CD4-positive, alpha-beta T cell treated with Interleukin-15 for 1 hour (primary cell): ENCODE measurements around the gene SEMA3G.

Experiments used
- DNase-seq: peaks from one replicate; pipeline ENCODE4 v3.0.0-alpha.2; 2020

The SEMA3G gene

DNA sequence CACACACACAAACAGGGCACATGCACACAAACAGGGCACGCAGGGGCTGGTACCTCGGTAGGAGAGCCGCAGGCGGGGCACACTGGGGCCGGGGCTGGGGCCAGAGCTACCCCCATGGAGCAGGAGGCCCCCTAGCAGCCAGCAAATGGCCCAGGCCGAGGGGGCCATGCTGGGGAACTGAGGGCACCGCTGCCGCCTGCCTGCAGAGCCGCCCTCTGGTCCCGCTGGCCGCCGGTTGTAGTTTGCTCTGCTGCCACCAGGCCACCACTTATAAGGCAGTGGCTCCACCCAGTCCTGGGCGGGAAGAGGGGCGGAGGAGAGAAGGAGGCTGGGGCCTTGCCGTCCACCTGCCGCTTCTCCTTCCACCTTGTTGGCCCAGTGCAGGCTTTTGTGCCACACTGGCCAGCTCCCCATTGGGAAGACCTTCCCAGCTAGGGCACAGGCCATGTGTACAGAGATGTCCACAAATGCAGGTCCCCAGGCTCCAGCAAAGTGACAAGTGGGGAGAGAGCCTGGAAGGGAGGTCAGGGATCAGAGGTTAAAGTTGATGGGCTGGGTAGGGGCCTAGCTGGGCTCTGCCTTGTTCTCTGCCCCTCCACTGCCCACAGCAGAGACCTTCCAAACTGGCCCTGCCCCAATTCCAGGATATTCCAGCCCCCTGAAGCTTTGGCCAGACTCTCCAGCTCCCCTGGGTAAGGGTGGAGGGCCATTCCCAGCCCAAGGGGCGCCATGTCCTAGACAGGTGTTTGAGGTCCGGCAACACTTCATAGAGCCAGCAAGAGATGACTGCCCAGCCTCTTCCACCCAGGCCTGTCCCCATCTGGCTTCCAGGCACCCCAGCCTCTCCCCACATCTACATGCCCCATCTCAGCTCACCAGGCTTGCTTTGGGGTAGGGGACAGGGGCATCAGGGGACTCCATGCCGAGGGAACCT is at the start of gene SEMA3G:
TSS of gene SEMA3G (minus strand) at position 244 of the 934 bp plus-strand sequence. CDS start at position 168, 76 bp downstream.
- peak; percentile 76 for DNase-seq

GRCh38 chr3:52494445-52494844 is 49.5 kb upstream of the SEMA3G start:
- no peak for DNase-seq

DNA sequence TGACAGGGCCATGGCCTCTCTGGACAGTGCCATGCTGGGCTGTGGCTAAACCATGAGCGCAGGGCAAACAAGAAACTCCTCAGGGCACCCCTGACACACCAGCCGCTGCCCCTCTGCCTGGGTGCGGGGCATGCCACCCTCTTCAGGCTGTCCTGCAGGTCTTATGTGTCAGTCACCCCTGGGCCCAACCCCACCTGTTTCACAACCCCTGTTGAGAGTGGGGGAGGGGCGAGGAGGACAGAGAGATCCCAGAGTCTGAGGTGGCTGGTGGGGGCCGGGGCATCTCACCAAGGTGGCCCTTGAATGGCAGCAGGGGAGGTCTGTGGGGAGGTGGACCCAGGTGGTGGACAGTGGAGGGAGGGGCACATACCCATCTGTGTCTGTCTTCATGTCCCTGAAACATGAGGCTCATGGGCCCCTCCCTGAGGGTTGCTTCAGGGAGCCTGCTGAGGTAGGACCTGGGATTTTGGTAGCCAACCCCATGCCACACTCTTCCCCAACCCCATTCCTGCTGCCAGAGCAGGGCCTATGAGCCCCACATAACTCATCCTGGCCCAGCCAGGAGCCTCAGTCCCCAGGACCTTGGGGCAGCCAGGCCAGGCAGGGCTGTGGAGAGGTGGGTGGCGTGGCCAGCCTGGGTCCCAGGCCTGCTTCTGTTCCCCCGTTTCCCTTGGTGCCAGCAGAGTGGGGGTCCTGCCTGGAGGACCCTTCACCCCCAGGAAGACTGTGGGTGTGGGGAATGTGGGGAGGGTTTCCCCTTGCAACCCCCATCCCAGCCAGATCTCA is 48.5 kb upstream of the SEMA3G start:
- no peak for DNase-seq

DNA sequence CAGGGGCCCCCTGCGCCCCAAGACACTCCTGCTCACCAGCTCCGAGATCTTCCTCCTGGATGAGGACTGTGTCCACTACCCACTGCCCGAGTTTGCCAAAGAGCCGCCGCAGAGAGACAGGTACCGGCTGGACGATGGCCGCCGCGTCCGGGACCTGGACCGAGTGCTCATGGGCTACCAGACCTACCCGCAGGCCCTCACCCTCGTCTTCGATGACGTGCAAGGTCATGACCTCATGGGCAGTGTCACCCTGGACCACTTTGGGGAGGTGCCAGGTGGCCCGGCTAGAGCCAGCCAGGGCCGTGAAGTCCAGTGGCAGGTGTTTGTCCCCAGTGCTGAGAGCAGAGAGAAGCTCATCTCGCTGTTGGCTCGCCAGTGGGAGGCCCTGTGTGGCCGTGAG is 47.2 kb upstream of the SEMA3G start:
- no peak for DNase-seq

DNA sequence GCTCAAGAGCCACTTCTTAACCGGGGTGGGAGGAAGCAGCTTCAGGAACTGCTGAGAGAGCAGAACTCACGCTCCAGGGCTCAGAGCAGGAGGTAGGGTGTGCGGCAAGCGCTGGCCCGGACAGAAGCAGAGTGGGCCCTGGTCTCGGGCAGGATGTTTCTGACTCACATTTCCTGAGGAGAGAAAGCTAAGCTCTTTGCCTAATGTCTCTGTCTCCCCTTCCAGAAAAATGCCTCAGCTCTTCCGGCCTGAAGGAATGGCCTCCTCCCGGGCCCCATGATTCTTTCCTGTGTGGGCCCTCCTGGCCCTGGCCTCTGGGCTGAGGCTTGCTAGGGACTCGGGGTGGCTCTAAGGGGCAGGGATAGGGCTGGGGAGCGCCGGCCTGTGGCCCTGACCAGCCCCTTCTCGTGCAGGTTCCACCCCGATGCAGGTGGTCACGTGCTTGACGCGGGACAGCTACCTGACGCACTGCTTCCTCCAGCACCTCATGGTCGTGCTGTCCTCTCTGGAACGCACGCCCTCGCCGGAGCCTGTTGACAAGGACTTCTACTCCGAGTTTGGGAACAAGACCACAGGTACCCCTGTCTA is 46.1 kb upstream of the SEMA3G start:
- DNase-seq = peak; percentile 41

- DNase-seq = no peak
Observed at GRCh38 chr3:52490035-52490938, 45.4 kb upstream of the SEMA3G start.

- no peak for DNase-seq
Observed at GRCh38 chr3:52489453-52489852, 44.5 kb upstream of the SEMA3G start.

DNA sequence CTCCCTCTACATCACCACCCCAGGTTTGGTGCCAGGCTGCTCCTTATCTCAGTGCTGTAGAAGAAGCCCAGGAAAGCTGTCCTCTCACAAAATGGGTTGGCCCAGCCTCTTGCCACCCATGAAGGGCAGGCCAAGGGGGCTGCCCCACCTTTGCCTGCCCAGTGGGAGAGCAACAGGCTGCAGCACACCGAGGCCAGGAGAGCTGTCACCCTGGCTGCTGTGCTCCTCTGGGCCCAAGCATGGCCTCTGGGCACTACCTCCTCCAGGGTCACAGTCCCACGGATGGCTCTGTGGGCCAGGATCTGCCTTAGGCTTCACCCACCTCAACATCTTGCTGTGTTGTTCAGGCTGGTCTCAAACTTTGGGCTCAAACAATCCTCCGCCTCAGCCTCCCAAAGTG is 43.8 kb upstream of the SEMA3G start:
- no peak for DNase-seq

DNA sequence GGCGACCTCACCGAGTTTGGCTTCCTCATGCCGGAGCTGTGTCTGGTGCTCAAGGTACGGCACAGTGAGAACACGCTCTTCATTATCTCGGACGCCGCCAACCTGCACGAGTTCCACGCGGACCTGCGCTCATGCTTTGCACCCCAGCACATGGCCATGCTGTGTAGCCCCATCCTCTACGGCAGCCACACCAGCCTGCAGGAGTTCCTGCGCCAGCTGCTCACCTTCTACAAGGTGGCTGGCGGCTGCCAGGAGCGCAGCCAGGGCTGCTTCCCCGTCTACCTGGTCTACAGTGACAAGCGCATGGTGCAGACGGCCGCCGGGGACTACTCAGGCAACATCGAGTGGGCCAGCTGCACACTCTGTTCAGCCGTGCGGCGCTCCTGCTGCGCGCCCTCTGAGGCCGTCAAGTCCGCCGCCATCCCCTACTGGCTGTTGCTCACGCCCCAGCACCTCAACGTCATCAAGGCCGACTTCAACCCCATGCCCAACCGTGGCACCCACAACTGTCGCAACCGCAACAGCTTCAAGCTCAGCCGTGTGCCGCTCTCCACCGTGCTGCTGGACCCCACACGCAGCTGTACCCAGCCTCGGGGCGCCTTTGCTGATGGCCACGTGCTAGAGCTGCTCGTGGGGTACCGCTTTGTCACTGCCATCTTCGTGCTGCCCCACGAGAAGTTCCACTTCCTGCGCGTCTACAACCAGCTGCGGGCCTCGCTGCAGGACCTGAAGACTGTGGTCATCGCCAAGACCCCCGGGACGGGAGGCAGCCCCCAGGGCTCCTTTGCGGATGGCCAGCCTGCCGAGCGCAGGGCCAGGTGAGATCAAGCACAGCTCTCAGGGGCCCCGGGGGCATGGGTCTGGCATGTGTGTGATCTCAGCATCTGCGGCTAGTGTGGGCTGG is 43.1 kb upstream of the SEMA3G start:
- no peak for DNase-seq

DNA sequence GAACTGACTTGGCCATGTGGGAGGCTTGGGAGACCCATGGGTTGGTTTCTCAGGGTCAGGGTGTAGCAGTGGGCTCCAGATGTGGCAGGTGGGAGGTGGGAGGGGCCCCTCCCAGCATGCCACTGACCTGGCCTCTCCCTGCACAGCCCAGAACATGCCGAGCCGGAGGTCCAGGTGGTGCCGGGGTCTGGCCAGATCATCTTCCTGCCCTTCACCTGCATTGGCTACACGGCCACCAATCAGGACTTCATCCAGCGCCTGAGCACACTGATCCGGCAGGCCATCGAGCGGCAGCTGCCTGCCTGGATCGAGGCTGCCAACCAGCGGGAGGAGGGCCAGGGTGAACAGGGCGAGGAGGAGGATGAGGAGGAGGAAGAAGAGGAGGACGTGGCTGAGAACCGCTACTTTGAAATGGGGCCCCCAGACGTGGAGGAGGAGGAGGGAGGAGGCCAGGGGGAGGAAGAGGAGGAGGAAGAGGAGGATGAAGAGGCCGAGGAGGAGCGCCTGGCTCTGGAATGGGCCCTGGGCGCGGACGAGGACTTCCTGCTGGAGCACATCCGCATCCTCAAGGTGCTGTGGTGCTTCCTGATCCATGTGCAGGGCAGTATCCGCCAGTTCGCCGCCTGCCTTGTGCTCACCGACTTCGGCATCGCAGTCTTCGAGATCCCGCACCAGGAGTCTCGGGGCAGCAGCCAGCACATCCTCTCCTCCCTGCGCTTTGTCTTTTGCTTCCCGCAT is 42.3 kb upstream of the SEMA3G start:
- DNase-seq = no peak

GRCh38 chr3:52484680-52485461 is 40.0 kb upstream of the SEMA3G start:
- DNase-seq = no peak

- DNase-seq = no peak
Observed at GRCh38 chr3:52483577-52484381, 38.9 kb upstream of the SEMA3G start.

GRCh38 chr3:52483081-52483480 is 38.2 kb upstream of the SEMA3G start:
- no peak for DNase-seq

DNA sequence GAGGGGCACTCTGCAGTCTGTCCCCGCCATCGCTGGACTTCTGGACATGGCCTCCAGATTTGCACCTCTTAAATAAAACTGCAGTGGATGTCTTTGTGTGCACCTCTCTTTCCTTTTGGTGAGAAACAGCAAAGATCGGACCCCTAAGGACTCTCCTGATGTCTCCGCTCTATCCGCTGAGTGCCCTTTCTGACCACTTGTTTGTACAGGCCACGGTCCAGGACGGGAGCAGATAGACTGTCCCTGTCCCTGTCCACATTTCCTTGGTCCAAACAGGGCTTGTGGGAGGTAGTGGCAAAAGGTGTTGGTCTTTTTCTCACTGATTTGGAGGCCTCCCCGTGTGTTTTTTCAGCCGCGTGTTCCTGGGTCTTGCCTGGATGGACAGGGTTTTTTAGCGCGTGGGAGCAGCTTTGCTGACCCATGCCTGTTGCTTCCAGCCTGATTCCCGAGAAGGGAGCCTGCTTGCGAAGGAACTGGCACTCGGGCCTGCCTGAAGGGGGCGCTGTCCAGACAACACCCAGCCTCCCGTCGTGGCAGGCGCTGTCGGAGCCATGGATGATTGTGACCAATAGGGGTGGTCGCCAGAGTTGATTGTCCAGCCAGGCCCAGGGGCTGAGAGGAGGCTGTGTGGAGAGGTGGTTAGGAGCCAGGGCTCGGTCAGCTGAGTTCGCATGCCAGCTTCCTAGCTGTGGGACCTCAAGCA is 37.1 kb upstream of the SEMA3G start:
- no peak for DNase-seq

- DNase-seq = no peak
Observed at GRCh38 chr3:52480768-52481715, 36.1 kb upstream of the SEMA3G start.

DNA sequence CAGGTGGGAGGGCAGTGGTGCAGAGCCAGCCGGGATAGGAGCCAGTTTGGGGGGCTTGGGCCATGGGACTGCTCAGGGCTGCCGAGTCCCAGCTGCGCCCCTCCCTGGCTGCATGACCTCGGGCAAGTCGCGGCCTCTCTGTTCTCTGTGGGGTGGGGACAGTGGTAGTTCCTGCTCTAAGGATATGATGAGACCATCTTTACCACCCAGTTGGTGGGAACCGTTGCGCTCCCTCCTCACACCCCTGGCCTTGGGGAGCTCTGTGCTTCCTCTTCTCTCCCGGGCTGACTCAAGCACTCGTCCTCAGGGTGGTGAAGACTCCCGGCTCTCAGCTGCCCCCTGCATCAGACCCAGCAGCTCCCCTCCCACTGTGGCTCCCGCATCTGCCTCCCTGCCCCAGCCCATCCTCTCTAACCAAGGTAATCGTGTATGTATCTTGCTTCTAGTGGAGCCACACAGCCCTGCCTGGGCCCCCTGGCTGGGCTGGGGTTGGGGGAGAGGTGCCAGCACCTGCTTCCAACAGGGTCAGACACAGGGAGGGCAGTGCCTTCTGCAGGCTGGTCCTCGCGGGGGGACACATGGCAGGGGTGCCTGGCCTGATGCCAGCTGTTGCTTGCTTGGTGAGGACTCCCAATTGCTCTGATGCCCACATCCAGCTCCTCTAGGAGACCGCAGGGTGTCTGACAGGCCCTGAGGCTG is 35.1 kb upstream of the SEMA3G start:
- DNase-seq = no peak
